ENCODE results near the gene MBNL2. TPM values are rescaled to one million over a fixed set of nuclear protein-coding genes. Genes with fewer than 3 reads are reported as not detected.

MBNL2 gene
- total and polyA plus RNA-seq, 2 of the 13 experiments (the other 11 are each of a cell fraction or from before 2014, with no cell fraction given): 30.8 to 59.0 TPM

DNA sequence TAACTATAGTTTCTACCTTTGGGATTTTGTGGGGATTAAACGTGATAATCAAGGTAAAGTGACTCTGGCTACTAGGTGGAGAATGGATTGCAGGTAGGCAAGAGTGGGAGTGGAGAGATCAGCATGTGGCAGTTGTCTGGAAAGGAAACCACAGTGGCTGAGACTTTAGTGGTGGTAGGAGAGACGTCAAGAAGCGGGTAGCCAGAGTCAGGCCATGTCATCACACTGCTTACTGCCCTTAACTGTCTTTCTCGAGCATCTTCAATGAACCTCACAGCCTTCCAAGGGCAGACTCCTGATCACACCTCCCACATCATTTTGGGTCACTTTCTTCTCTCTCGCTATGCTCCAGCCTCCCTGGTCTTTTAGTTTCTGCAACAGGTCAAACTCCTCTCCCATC, 28.6 kb upstream of the MBNL2 start (continued):
- no peak for TF ChIP-seq ZNF441 (CRISPR knock-in tag; IDR thresholded peaks at IDR 0.05; ENCODE audit: borderline replicate concordance)

GRCh38 chr13:97194479-97194878, 27.7 kb upstream of the MBNL2 start:
- ChIA-PET POLR2A (no interaction called here), CTCF (ENCODE audit: low intra/inter-chr PET ratio, low total read pairs) (no interaction called here)
- Histone ChIP-seq H3K27ac (ENCODE audit: extremely low read length, insufficient read depth, low read length) (no peak overlapping the region), H2AFZ (ENCODE audit: low read length) (no peak overlapping the region), H3K4me1 (ENCODE audit: insufficient read depth, low read length) (peaks cover 6% of the 10 kb centered on the region; the same call in 1 of the 2 replicates), H3K27me3 (ENCODE audit: control insufficient read depth in 1 of 2, insufficient read depth in 2 of 2, low read length in 2 of 2) (peaks cover 0 to 8% of the 10 kb centered on the region in 2 experiments; a peak in 1 of 5 replicates), H3K4me3 (replicated peaks in 1 of 3; ENCODE audit: insufficient read depth in 1 of 3, low read depth in 2 of 3, low read length in 3 of 3) (no peak overlapping the region), H3K9ac (ENCODE audit: insufficient read depth, low read depth, low read length) (no peak overlapping the region), H3K79me2 (ENCODE audit: insufficient read depth, low read length) (no peaks in the 10 kb centered on the region), H3K36me3 (replicated peaks in 1 of 2; ENCODE audit: control insufficient read depth in 1 of 2, insufficient read depth in 2 of 2, low read length in 2 of 2) (no peaks in the 10 kb centered on the region), H3K4me2 (ENCODE audit: low read depth, low read length) (no peak overlapping the region), H4K20me1 (ENCODE audit: insufficient read depth, low read length) (no peaks in the 10 kb centered on the region), H3K9me3 (ENCODE audit: low read length) (no peaks in the 10 kb centered on the region)
- TF ChIP-seq ZGPAT (CRISPR knock-in tag; IDR thresholded peaks at IDR 0.05) (no peak), ATF6 (CRISPR knock-in tag; conservative IDR thresholded peaks at IDR 0.05) (no peak), NFE2L1 (CRISPR knock-in tag; IDR thresholded peaks at IDR 0.05; ENCODE audit: borderline replicate concordance) (no peak), ZNF7 (CRISPR knock-in tag; IDR thresholded peaks at IDR 0.05) (no peak), E2F2 (CRISPR knock-in tag; IDR thresholded peaks at IDR 0.05; ENCODE audit: borderline replicate concordance) (no peak), ATAD3A (CRISPR knock-in tag; IDR thresholded peaks at IDR 0.05) (no peak), THAP8 (CRISPR knock-in tag; IDR thresholded peaks at IDR 0.05; ENCODE audit: borderline replicate concordance) (no peak)
- TF ChIP-seq, protein P1, sequence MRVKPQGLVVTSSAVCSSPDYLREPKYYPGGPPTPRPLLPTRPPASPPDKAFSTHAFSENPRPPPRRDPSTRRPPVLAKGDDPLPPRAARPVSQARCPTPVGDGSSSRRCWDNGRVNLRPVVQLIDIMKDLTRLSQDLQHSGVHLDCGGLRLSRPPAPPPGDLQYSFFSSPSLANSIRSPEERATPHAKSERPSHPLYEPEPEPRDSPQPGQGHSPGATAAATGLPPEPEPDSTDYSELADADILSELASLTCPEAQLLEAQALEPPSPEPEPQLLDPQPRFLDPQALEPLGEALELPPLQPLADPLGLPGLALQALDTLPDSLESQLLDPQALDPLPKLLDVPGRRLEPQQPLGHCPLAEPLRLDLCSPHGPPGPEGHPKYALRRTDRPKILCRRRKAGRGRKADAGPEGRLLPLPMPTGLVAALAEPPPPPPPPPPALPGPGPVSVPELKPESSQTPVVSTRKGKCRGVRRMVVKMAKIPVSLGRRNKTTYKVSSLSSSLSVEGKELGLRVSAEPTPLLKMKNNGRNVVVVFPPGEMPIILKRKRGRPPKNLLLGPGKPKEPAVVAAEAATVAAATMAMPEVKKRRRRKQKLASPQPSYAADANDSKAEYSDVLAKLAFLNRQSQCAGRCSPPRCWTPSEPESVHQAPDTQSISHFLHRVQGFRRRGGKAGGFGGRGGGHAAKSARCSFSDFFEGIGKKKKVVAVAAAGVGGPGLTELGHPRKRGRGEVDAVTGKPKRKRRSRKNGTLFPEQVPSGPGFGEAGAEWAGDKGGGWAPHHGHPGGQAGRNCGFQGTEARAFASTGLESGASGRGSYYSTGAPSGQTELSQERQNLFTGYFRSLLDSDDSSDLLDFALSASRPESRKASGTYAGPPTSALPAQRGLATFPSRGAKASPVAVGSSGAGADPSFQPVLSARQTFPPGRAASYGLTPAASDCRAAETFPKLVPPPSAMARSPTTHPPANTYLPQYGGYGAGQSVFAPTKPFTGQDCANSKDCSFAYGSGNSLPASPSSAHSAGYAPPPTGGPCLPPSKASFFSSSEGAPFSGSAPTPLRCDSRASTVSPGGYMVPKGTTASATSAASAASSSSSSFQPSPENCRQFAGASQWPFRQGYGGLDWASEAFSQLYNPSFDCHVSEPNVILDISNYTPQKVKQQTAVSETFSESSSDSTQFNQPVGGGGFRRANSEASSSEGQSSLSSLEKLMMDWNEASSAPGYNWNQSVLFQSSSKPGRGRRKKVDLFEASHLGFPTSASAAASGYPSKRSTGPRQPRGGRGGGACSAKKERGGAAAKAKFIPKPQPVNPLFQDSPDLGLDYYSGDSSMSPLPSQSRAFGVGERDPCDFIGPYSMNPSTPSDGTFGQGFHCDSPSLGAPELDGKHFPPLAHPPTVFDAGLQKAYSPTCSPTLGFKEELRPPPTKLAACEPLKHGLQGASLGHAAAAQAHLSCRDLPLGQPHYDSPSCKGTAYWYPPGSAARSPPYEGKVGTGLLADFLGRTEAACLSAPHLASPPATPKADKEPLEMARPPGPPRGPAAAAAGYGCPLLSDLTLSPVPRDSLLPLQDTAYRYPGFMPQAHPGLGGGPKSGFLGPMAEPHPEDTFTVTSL (CRISPR knock-in tag; IDR thresholded peaks at IDR 0.05; ENCODE audit: borderline replicate concordance): no peak
- intact Hi-C loops (cut with micrococcal nuclease; ENCODE audit: unreplicated experiment): no loop called here
- in situ Hi-C loops (cut with HindIII; ENCODE audit: extremely low pct_ligation_motif_present, low pct_unique_long_range_greater_than_20kb): no loop called here
- no TSS peak for BruUV-seq (replicated peaks)
- DNase-seq (ENCODE audit: low spot score) (no peak), FAIRE-seq (no peak), ATAC-seq (no peak)
- 9% methylated on average over 6 of the region's 6 CpGs for WGBS (ENCODE audit: low lambda C conversion rate)
